Osteoblast (primary cell): ENCODE results near the gene PARD6G. TPM values are rescaled to one million over a fixed set of nuclear protein-coding genes. Genes with fewer than 3 reads are reported as not detected.
A peak's percentile ranks its signal among the peaks of the same experiment; 100 is the strongest.
"Not testable (repeated sequence)": the region's sequence is repeated elsewhere in the genome, so short reads cannot be mapped to it uniquely, and the experiment has no call there.

Experiments used
- DNase-seq: peaks from one replicate; pipeline ENCODE4 v3.0.0; 2011; ENCODE audit warnings: low spot score, mixed read lengths; ENCODE audit not compliant: insufficient read length; ENCODE audit errors: missing footprints
- H2AFZ ChIP-seq: 2 replicates; pipeline ENCODE4 v1.6.0; 2011; ENCODE audit warnings: mild to moderate bottlenecking, low read length
- H3K27ac ChIP-seq: 2 replicates; pipeline ENCODE4 v1.5.1; 2011; ENCODE audit warnings: mild to moderate bottlenecking, low read depth, low read length, moderate library complexity
- H3K27me3 ChIP-seq: 2 replicates; pipeline ENCODE4 v1.6.0; 2012; ENCODE audit warnings: mild to moderate bottlenecking, control low read depth, inconsistent platforms, low read length, moderate library complexity; ENCODE audit not compliant: insufficient read depth
- H3K36me3 ChIP-seq: 2 replicates; pipeline ENCODE4 v1.5.1; 2011; ENCODE audit warnings: mild to moderate bottlenecking, low read length, control low read depth, moderate library complexity; ENCODE audit not compliant: insufficient read depth
- H3K4me1 ChIP-seq: 2 replicates; pipeline ENCODE4 v1.5.1; 2011; ENCODE audit warnings: mild to moderate bottlenecking, low read length, control low read depth, moderate library complexity; ENCODE audit not compliant: insufficient read depth
- H3K4me2 ChIP-seq: 2 replicates; pipeline ENCODE4 v1.6.0; 2011; ENCODE audit warnings: mild to moderate bottlenecking, low read length; ENCODE audit not compliant: insufficient read depth
- H3K4me3 ChIP-seq: fragments of 200-600 bp; sonication (generic); 3 replicates; pipeline ENCODE4 v1.5.1; 2012; ENCODE audit warnings: mild to moderate bottlenecking, low read length, inconsistent platforms; ENCODE audit not compliant: insufficient read depth
- H3K79me2 ChIP-seq: 2 replicates; pipeline ENCODE4 v1.6.0; 2012; ENCODE audit warnings: mild to moderate bottlenecking, low read length, control low read depth, inconsistent platforms; ENCODE audit not compliant: insufficient read depth
- H3K9me3 ChIP-seq: 2 replicates; pipeline ENCODE4 v1.5.1; 2011; ENCODE audit warnings: low read depth, low read length, control low read depth
- H4K20me1 ChIP-seq: 2 replicates; pipeline ENCODE4 v1.6.0; 2012; ENCODE audit warnings: mild to moderate bottlenecking, low read length, control low read depth; ENCODE audit not compliant: insufficient read depth
- CTCF ChIP-seq: IDR thresholded peaks from 2 replicates; pipeline ENCODE4 v1.5.1; 2011; ENCODE audit warnings: mild to moderate bottlenecking, low read depth, low read length, moderate library complexity; ENCODE audit errors: extremely low read depth
- total RNA-seq: library from RNA; depleted of rRNA; stranded (reverse); fragments of >200 nt; gene quantifications from 2 replicates; pipeline ENCODE4 v1.2.3, GENCODE V29; 2012

PARD6G gene
- total RNA-seq, 1 donor: 2.2 TPM

DNA sequence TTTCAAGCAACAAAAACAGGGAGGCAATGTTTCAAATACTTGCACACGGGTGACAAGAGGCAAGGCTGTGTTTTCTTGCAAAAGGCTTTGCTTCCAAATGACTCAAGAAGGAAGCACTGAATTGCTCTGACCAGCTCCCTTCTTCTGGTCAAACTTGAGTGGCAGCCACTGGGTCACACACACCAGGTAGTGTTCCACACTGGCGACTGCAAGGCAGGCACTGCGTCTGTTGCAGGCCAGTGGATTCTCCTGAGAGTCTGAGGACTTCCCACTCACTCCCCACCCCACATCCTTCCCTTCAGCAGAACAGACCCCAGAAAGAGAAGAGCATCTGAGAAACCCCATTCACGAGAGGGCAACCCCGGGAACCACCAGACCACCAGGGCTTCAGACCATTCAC, 19.8 kb downstream of the PARD6G start:
- no peaks in the 10 kb centered on the region for H3K4me1 ChIP-seq
- H3K79me2 ChIP-seq: no peaks in the 10 kb centered on the region
- H2AFZ ChIP-seq: no peak overlapping the region
- H3K27me3 ChIP-seq: no peaks in the 10 kb centered on the region
- no peak overlapping the region for H3K4me2 ChIP-seq
- no peak overlapping the region for H3K4me3 ChIP-seq
- no peak for DNase-seq
- no peaks in the 10 kb centered on the region for H3K36me3 ChIP-seq
- no peaks in the 10 kb centered on the region for H3K9me3 ChIP-seq
- TF ChIP-seq CTCF: no peak
- no peak overlapping the region for H3K27ac ChIP-seq
- H4K20me1 ChIP-seq: no peaks in the 10 kb centered on the region

GRCh38 chr18:80225685-80226084, 21.6 kb downstream of the PARD6G start:
- Histone ChIP-seq H3K9me3 (no peaks in the 10 kb centered on the region), H3K79me2 (no peaks in the 10 kb centered on the region), H3K4me1 (no peaks in the 10 kb centered on the region), H3K4me2 (no peak overlapping the region), H3K4me3 (no peak overlapping the region), H4K20me1 (no peaks in the 10 kb centered on the region), H3K36me3 (no peaks in the 10 kb centered on the region), H2AFZ (no peak overlapping the region), H3K27ac (no peak overlapping the region), H3K27me3 (no peaks in the 10 kb centered on the region)
- no peak for TF ChIP-seq CTCF
- peak; percentile 37 for DNase-seq

DNA sequence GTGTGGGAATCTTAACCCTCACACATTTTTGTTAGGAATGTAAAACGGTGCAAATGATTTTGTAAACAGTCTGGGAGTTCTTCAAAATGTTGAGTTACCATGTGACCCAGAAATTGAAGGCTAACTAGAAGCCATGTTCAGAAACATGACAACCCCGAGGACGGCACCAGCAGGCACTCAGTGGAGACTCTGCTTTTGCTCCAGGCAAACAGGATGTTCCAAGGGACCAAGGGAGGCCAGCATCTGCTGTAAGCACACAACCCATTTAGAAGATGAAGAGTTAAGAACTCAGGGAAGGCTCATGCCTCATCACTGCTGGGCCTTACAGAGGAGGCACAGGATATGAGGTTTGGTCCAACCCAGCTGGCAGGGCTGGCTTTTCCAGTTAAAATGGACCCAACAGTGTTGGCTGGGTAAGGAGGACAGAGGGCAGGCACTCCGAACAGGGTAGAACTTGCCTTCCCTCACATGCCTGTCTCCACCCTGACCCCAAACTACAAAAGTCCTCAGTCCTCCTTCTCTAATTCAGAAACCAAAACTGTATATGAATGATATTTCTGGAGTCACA, 23.6 kb downstream of the PARD6G start:
- Histone ChIP-seq H3K27me3 (no peaks in the 10 kb centered on the region), H3K36me3 (no peaks in the 10 kb centered on the region), H3K4me1 (no peaks in the 10 kb centered on the region), H3K79me2 (no peaks in the 10 kb centered on the region), H3K27ac (no peak overlapping the region), H3K4me3 (no peak overlapping the region), H4K20me1 (no peaks in the 10 kb centered on the region), H2AFZ (no peak overlapping the region), H3K4me2 (no peak overlapping the region), H3K9me3 (no peaks in the 10 kb centered on the region)
- DNase-seq: no peak
- no peak for TF ChIP-seq CTCF

DNA sequence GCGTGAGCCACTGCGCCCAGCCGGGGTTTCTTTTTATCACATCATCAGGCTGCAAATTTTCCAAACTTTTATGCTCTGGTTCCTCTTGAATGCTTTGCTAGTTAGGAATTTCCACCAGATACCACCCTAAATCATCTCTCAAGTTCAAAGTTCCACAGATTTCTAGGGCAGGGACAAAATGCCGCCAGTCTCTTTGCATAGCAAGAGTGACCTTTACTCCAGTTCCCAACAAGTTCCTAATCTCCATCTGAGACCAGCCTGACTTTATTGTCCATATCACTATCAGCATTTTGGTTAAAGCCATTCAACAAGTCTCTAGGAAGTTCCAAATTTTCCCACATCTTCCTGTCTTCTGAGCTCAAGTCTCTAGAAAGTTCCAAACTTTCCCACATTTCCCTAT, 27.8 kb downstream of the PARD6G start:
- not testable (repeated sequence) for H3K4me2 ChIP-seq, H4K20me1 ChIP-seq, H3K79me2 ChIP-seq, H2AFZ ChIP-seq, H3K9me3 ChIP-seq, H3K27me3 ChIP-seq, H3K4me1 ChIP-seq, DNase-seq, H3K4me3 ChIP-seq, H3K36me3 ChIP-seq, H3K27ac ChIP-seq
